AG10803 (cell line): ENCODE measurements around the gene PLOD1.

Experiments used
- DNase-seq: peaks from one replicate; pipeline ENCODE4 v3.0.0; 2010; ENCODE audit warnings: low read depth
- H3K4me3 ChIP-seq: 2 replicates; pipeline ENCODE4 v1.5.1; 2011; ENCODE audit warnings: mild to moderate bottlenecking, low read length, control low read depth
- CTCF ChIP-seq: conservative IDR thresholded peaks from 2 replicates; pipeline ENCODE4 v1.5.1; 2011; ENCODE audit warnings: mild to moderate bottlenecking, low read length, control low read depth, inconsistent platforms

The PLOD1 gene

GRCh38 chr1:11914024-11914423, 20.5 kb upstream of the PLOD1 start:
- no peak for TF ChIP-seq CTCF
- no peak overlapping the region for H3K4me3 ChIP-seq
- DNase-seq: no peak

GRCh38 chr1:11918799-11919519, 15.6 kb upstream of the PLOD1 start:
- H3K4me3 ChIP-seq: no peak overlapping the region
- TF ChIP-seq CTCF: no peak
- peak; percentile 85 for DNase-seq

GRCh38 chr1:11919621-11920020, 14.9 kb upstream of the PLOD1 start:
- no peak for DNase-seq
- TF ChIP-seq CTCF: no peak
- no peak overlapping the region for H3K4me3 ChIP-seq

GRCh38 chr1:11920239-11920903, 14.1 kb upstream of the PLOD1 start:
- DNase-seq: no peak
- H3K4me3 ChIP-seq: no peak overlapping the region
- no peak for TF ChIP-seq CTCF

GRCh38 chr1:11921022-11921421, 13.5 kb upstream of the PLOD1 start:
- H3K4me3 ChIP-seq: no peak overlapping the region
- no peak for TF ChIP-seq CTCF
- DNase-seq: no peak

- no peak for DNase-seq
- TF ChIP-seq CTCF: no peak
- no peak overlapping the region for H3K4me3 ChIP-seq
Observed at GRCh38 chr1:11923069-11923826, 11.3 kb upstream of the PLOD1 start.

- no peak for DNase-seq
- TF ChIP-seq CTCF: no peak
- H3K4me3 ChIP-seq: peak overlapping the region; percentile 62; the same call in 1 of the 2 replicates
Observed at GRCh38 chr1:11923827-11924113, 10.7 kb upstream of the PLOD1 start.
